Pancreas (tissue), 10 donors: ENCODE data around the gene CDKL5. TPM values are rescaled to one million over a fixed set of nuclear protein-coding genes. Genes with fewer than 3 reads are reported as not detected.

Source experiments
- ATAC-seq, 4 donors: fragments of 200-7000 bp; cut with Tn5 transposase; one replicate each; pipeline versions ENCODE4 v1.8.0 to v1.9.1; 2020; ENCODE audit warnings: mild to moderate bottlenecking in 4 of 4, moderate library complexity in 4 of 4
- DNase-seq, 6 donors: peaks; one replicate each; pipeline ENCODE4 v3.0.0-alpha.2; 2020
- FAIRE-seq: peaks from 2 replicates; lab custom pipeline; 2012; peaks lifted over from hg19 to GRCh38; lab: Jason Lieb, UNC
- H3K27ac ChIP-seq, 4 donors: fragments of 200-600 bp; sonication (generic); 1 replicate in 3 of 4; 2 replicates in 1 of 4; pipeline versions ENCODE4 v1.5.0 to v1.8.0; 2020
- H3K27me3 ChIP-seq, 4 donors: fragments of 200-600 bp; one replicate each; pipeline ENCODE4 v1.8.0; 2021
- H3K36me3 ChIP-seq, 3 donors: fragments of 200-600 bp; sonication (generic) in 1 of 3; one replicate each; pipeline versions ENCODE4 v1.5.0 to v1.8.0; 2020 to 2021
- H3K4me1 ChIP-seq, 3 donors: fragments of 200-600 bp; one replicate each; pipeline ENCODE4 v1.8.0; 2021
- H3K4me3 ChIP-seq, 4 donors: fragments of 200-600 bp; sonication (generic) in 2 of 4; one replicate each; pipeline versions ENCODE4 v1.5.0 to v1.8.0; 2020 to 2021
- H3K9me3 ChIP-seq, 4 donors: fragments of 200-600 bp; one replicate each; pipeline ENCODE4 v1.8.0; 2021
- CTCF ChIP-seq, 4 donors: fragments of 200-600 bp; sonication (generic) in 3 of 4; IDR thresholded peaks; one replicate each; pipeline versions ENCODE4 v1.5.0 to v1.8.0; 2021; ENCODE audit warnings: antibody characterized with exemption in 4 of 4
- WGBS, 2 donors: extraction: QIAGEN DNeasy Blood & Tissue Kit; methylation state at CpG; one replicate each; pipeline ENCODE4 v1.1.7; 2013; 5-methylcytosine and 5-hydroxymethylcytosine counted together
- intact Hi-C, 3 donors: fragments of 100-400 bp; cut with DNase I; formaldehyde crosslinking; loops; one replicate each; pipeline versions ENCODE4 v1.11.1 to v1.14.2; 2022
- polyA plus RNA-seq, 2 donors: library from polyadenylated mRNA; stranded (reverse); fragments of 200-250 nt; gene quantifications; one replicate each; pipeline ENCODE4 v1.2.3, GENCODE V29; 2013
- total RNA-seq, 6 donors: library from RNA; stranded (reverse); fragmentation: NEBNext Ultra II Directional in 4 of 6; extraction: Animal tissue kit (Norgen Biotek cat#: 25700) in 4 of 6; gene quantifications; one replicate each; pipeline versions ENCODE4 v1.2.1 to v1.2.4, GENCODE V29; 2021 to 2023
- donor health status: healthy with polysubstance abuse.
- donor health status: DM: no; HTN: no; CAD: no; lungs with moderate emphysema.
- donor health status: DM: no; HTN: no; CAD: no.
- donor health status: control.
- donor health status: control.
- donor health status: Bipolar disorder and iron deficiency.
- donor health status: DM: yes; HTN: yes; CAD: no.
- donor health status: DM: no; HTN: no; CAD: no.
- donor health status: DM: no; HTN: no; CAD: no.
- donor health status: DM: yes; HTN: yes; CAD: no.

The CDKL5 gene
- total and polyA plus RNA-seq, 8 donors = 0.76 to 11.5 (median 4.4) TPM

DNA sequence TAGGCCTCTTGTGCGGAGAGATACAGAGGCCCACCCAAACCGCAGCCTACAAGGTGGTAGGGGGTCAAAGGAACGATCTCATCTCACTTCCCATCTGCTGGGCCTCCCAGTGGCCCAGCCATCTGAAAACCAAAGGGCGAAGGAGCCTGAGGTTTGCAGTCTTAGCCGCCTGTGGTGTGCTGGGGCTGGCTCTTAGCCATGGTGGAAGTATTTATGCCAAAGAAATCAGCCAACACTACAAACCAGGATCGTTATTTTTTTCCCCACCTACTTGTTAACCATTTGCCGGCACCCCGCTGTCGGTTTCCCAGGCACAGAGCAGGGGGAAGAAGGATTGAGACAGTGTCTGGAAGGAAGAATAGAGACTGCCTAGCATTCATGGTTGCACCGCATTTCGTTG, 30.9 kb upstream of the CDKL5 start:
- H3K36me3 ChIP-seq = no peaks in the 10 kb centered on the region
- ATAC-seq (peak in 1 of 4 donors; percentile 38), DNase-seq (no peak), FAIRE-seq (no peak)
- no peak overlapping the region for H3K4me3 ChIP-seq
- H3K27me3 ChIP-seq = peaks cover 0 to 4% (median 2%) of the 10 kb centered on the region in 4 donors
- no peaks in the 10 kb centered on the region for H3K9me3 ChIP-seq
- H3K4me1 ChIP-seq = no peaks in the 10 kb centered on the region
- TF ChIP-seq CTCF (IDR thresholded peaks at IDR 0.05) = no peak
- intact Hi-C loops = loop anchor here in 1 of 3 donors (10.0 kb wide), 1 partner anchor 940 kb away; no protein-coding TSS in a partner anchor
- 42 to 50% methylated on average over 11 of the region's 11 CpGs for WGBS, 2 donors
- H3K27ac ChIP-seq = no peak overlapping the region

GRCh38 chrX:18401848-18402213, 23.6 kb upstream of the CDKL5 start:
- no peak for TF ChIP-seq CTCF (IDR thresholded peaks at IDR 0.05)
- ATAC-seq = no peak
- 48 to 50% methylated on average over 4 of the region's 4 CpGs for WGBS, 2 donors
- DNase-seq = no peak
- intact Hi-C loops = loop anchor here in 1 of 3 donors (10.0 kb wide), 1 partner anchor 503 kb away; no protein-coding TSS in a partner anchor
- Histone ChIP-seq H3K9me3 (no peaks in the 10 kb centered on the region), H3K36me3 (no peaks in the 10 kb centered on the region), H3K27me3 (no peaks in the 10 kb centered on the region), H3K27ac (no peak overlapping the region), H3K4me3 (no peak overlapping the region), H3K4me1 (no peaks in the 10 kb centered on the region)
- no peak for FAIRE-seq

DNA sequence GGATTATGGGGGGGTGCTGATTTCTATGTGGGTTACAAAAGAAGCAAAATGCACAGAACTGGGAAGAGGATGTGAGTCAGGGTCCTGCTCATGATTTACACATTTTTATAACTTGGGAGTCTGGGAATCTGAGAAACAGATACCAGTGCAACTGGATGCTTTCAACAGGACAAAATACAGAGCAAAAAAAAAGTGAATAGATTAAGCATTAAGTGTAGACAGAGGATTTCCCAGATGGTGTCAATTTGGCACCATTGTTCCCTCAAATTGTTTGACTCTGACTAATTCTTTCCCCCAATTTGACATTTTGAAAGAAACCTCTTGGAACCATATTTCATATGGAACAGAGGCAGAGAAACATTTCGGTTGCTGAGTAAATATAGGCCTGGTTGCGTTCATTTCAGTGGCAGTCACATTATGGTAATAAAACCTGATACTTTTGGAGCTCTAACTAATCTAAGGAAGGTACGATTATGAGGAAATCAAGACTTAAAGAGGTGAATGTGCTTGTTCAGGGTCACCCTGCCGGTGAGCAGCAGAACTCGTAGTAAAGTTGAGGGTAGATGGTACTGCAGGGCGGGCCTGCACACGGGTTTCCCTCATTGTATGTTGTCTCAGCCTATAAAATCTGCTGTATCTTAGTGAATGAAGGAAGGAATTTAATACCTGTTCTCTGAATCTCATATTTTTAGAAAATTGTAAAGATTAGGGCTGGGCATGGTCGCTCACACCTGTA, 18.7 kb upstream of the CDKL5 start:
- Histone ChIP-seq H3K27ac (no peak overlapping the region), H3K9me3 (no peaks in the 10 kb centered on the region), H3K4me1 (no peaks in the 10 kb centered on the region), H3K4me3 (no peak overlapping the region), H3K36me3 (no peaks in the 10 kb centered on the region), H3K27me3 (no peaks in the 10 kb centered on the region)
- ATAC-seq (no peak), DNase-seq (no peak), FAIRE-seq (no peak)
- intact Hi-C loops = loop anchor here in 1 of 3 donors (10.0 kb wide), 1 partner anchor 498 kb away; no protein-coding TSS in a partner anchor
- no peak for TF ChIP-seq CTCF (IDR thresholded peaks at IDR 0.05)
- 66 to 78% methylated on average over 8 of the region's 8 CpGs for WGBS, 2 donors

DNA sequence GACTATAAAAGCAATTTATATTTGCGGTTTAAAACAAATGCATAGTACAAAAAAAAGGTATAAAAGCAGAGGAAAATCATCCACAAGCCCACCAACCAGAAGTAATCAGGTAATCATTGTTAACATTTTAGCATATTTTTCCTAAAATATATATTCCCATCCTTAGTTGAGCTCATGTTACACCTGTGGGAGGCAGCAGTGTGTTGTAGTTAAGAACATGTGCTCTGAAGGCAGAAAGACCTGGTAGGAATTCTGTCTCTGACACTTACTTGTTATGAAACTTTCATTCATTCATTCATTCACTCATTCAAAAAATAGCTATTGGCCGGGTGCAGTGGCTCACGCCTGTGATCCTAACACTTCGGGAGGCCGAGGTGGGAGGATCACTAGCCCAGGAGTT, 15.4 kb upstream of the CDKL5 start:
- Histone ChIP-seq H3K4me3 (no peak overlapping the region), H3K27me3 (no peaks in the 10 kb centered on the region), H3K9me3 (no peaks in the 10 kb centered on the region), H3K27ac (no peak overlapping the region), H3K36me3 (no peaks in the 10 kb centered on the region), H3K4me1 (no peaks in the 10 kb centered on the region)
- 36 to 66% methylated on average over 5 of the region's 5 CpGs for WGBS, 2 donors
- FAIRE-seq (no peak), ATAC-seq (peak in 3 of 4 donors; percentile 72 to 84 (median 84)), DNase-seq (peak in 1 of 6 donors; percentile 4)
- TF ChIP-seq CTCF (IDR thresholded peaks at IDR 0.05) = peak in 1 of 4 donors; percentile 12
- intact Hi-C loops = no loop called here

DNA sequence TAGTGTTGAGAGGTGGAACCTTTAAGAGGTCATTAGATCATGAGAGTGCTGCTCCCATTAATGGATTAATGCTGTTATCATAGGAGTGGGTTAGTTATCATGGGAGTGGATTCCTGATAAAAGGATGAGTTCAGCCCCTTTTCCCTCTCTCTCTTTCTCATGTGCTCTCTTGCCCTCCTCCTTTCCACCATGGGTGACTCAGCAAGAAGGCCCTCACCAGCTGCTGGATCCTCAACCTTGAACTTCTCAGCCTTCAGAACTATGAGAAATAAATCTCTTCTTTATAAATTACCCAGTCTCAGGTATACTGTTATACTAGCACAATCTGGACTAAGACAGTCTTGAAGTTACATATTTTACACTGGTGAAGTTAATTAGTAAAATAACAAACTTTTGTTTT, 10.0 kb upstream of the CDKL5 start:
- Histone ChIP-seq H3K27me3 (no peaks in the 10 kb centered on the region), H3K4me1 (no peaks in the 10 kb centered on the region), H3K9me3 (no peaks in the 10 kb centered on the region), H3K4me3 (no peak overlapping the region), H3K27ac (no peak overlapping the region), H3K36me3 (no peaks in the 10 kb centered on the region)
- intact Hi-C loops = no loop called here
- no peak for TF ChIP-seq CTCF (IDR thresholded peaks at IDR 0.05)
- no peak for ATAC-seq
- FAIRE-seq = no peak
- DNase-seq = no peak
